ENCODE results near the gene GATA2. TPM values are rescaled to one million over a fixed set of nuclear protein-coding genes. Genes with fewer than 3 reads are reported as not detected.

GATA2 gene
- total and polyA plus RNA-seq, 2 of the 13 experiments (the other 11 are each of a cell fraction or from before 2014, with no cell fraction given): 3.5 to 6.2 TPM

- Histone ChIP-seq H3K27me3 (ENCODE audit: control insufficient read depth in 1 of 2, insufficient read depth in 2 of 2, low read length in 2 of 2) (peaks cover 18 to 72% of the 10 kb centered on the region in 2 experiments), H3K4me1 (ENCODE audit: insufficient read depth, low read length) (0 out of 2 replicates have a peak, but pooled peaks cover 7% of the 10 kb centered on the region), H3K4me3 (replicated peaks in 1 of 3; ENCODE audit: insufficient read depth in 1 of 3, low read depth in 2 of 3, low read length in 3 of 3) (peak overlapping the region; percentile 39 to 64 (median 43); a peak in 5 of 6 replicates), H4K20me1 (ENCODE audit: insufficient read depth, low read length) (no peaks in the 10 kb centered on the region), H3K9me3 (ENCODE audit: low read length) (no peaks in the 10 kb centered on the region), H2AFZ (ENCODE audit: low read length) (no peak overlapping the region), H3K9ac (ENCODE audit: insufficient read depth, low read depth, low read length) (no peak overlapping the region), H3K4me2 (ENCODE audit: low read depth, low read length) (peak overlapping the region; percentile 80), H3K27ac (ENCODE audit: extremely low read length, insufficient read depth, low read length) (no peak overlapping the region), H3K36me3 (replicated peaks in 1 of 2; ENCODE audit: control insufficient read depth in 1 of 2, insufficient read depth in 2 of 2, low read length in 2 of 2) (no peaks in the 10 kb centered on the region), H3K79me2 (ENCODE audit: insufficient read depth, low read length) (no peaks in the 10 kb centered on the region)
- 5% methylated on average over 17 of the region's 43 CpGs for WGBS (ENCODE audit: low lambda C conversion rate)
- ChIA-PET POLR2A (no interaction called here), CTCF (ENCODE audit: low intra/inter-chr PET ratio, low total read pairs) (no interaction called here)
- intact Hi-C loops (cut with micrococcal nuclease; ENCODE audit: unreplicated experiment): no loop called here
- no peak for FAIRE-seq
- ATAC-seq: peak; percentile 16
- no TSS peak for BruUV-seq (replicated peaks)
- in situ Hi-C loops (cut with HindIII; ENCODE audit: extremely low pct_ligation_motif_present, low pct_unique_long_range_greater_than_20kb): no loop called here
- no peak for DNase-seq (ENCODE audit: low spot score)
- TF ChIP-seq, protein P1, sequence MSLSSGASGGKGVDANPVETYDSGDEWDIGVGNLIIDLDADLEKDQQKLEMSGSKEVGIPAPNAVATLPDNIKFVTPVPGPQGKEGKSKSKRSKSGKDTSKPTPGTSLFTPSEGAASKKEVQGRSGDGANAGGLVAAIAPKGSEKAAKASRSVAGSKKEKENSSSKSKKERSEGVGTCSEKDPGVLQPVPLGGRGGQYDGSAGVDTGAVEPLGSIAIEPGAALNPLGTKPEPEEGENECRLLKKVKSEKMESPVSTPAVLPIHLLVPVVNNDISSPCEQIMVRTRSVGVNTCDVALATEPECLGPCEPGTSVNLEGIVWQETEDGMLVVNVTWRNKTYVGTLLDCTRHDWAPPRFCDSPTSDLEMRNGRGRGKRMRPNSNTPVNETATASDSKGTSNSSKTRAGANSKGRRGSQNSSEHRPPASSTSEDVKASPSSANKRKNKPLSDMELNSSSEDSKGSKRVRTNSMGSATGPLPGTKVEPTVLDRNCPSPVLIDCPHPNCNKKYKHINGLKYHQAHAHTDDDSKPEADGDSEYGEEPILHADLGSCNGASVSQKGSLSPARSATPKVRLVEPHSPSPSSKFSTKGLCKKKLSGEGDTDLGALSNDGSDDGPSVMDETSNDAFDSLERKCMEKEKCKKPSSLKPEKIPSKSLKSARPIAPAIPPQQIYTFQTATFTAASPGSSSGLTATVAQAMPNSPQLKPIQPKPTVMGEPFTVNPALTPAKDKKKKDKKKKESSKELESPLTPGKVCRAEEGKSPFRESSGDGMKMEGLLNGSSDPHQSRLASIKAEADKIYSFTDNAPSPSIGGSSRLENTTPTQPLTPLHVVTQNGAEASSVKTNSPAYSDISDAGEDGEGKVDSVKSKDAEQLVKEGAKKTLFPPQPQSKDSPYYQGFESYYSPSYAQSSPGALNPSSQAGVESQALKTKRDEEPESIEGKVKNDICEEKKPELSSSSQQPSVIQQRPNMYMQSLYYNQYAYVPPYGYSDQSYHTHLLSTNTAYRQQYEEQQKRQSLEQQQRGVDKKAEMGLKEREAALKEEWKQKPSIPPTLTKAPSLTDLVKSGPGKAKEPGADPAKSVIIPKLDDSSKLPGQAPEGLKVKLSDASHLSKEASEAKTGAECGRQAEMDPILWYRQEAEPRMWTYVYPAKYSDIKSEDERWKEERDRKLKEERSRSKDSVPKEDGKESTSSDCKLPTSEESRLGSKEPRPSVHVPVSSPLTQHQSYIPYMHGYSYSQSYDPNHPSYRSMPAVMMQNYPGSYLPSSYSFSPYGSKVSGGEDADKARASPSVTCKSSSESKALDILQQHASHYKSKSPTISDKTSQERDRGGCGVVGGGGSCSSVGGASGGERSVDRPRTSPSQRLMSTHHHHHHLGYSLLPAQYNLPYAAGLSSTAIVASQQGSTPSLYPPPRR (CRISPR knock-in tag; IDR thresholded peaks at IDR 0.05; ENCODE audit: borderline replicate concordance): no peak
- TF ChIP-seq ZNF777 (CRISPR knock-in tag; IDR thresholded peaks at IDR 0.05) (0 out of 2 replicates have a peak, but pooled peaks have one; percentile 29), GABPB1 (CRISPR knock-in tag; IDR thresholded peaks at IDR 0.05) (peak; percentile 40; the same call in 1 of the 2 replicates), PHF21A (CRISPR knock-in tag; IDR thresholded peaks at IDR 0.05) (0 out of 2 replicates have a peak, but pooled peaks have one; percentile 23), HNRNPL (IDR thresholded peaks at IDR 0.05; ENCODE audit: low read depth, low read length) (0 out of 2 replicates have a peak, but pooled peaks have one; percentile 61), SNAPC4 (CRISPR knock-in tag; IDR thresholded peaks at IDR 0.05) (no peak), ZC3H13 (CRISPR knock-in tag; IDR thresholded peaks at IDR 0.05) (no peak), ZBTB37 (CRISPR knock-in tag; IDR thresholded peaks at IDR 0.05) (no peak)
- TF ChIP-seq, protein P2, sequence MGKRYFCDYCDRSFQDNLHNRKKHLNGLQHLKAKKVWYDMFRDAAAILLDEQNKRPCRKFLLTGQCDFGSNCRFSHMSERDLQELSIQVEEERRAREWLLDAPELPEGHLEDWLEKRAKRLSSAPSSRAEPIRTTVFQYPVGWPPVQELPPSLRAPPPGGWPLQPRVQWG (CRISPR knock-in tag; IDR thresholded peaks at IDR 0.05; ENCODE audit: borderline replicate concordance, low read depth): no peak
Measured at GRCh38 chr3:128432301-128432970, 60.6 kb downstream of the GATA2 start.
